Ureter (tissue), 1 donor: Measurements from ENCODE around the gene GRP. TPM values are rescaled to one million over a fixed set of nuclear protein-coding genes. Genes with fewer than 3 reads are reported as not detected.

Source experiments
- DNase-seq: peaks from one replicate; pipeline ENCODE4 v3.0.0-alpha.2; 2020; ENCODE audit warnings: low spot score
- total RNA-seq: library from RNA; stranded (reverse); gene quantifications from one replicate; pipeline ENCODE4 v1.2.4, GENCODE V29; 2023
- donor health status: DM: yes; HTN: yes; CAD: no.

The GRP gene
- total RNA-seq, 1 donor from 2014 or later: not detected

DNA sequence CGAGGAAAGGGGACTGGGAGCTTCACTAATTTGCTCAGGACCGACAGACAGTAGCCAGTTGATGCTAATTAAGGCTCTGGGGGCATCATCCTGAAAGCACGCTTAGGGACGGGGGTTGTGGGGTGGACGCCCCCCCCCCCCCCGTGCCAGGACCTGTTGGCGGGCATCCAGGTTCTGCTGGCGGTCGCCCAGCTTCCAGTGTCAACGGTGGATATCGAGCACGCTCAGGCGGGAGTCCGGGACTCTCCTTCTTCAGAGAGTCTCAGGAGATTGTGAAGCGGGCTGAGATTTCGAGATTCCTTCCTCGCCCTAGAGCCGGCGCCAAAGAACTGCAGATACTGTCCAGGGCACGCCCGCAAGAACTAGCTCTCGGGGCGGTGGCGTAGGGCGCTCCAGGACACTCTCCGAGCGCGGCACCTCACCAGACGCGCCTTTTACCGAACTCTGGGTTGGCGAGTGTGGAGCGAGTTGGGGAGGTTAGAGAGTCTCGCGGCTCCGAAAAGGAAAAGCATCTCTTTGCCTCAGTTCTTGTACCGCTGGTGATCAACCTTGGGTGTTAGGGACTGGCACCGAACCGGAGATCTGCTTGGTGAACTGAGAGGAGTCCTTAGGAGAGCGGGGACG is 47.7 kb downstream of the GRP start:
- no peak for DNase-seq

DNA sequence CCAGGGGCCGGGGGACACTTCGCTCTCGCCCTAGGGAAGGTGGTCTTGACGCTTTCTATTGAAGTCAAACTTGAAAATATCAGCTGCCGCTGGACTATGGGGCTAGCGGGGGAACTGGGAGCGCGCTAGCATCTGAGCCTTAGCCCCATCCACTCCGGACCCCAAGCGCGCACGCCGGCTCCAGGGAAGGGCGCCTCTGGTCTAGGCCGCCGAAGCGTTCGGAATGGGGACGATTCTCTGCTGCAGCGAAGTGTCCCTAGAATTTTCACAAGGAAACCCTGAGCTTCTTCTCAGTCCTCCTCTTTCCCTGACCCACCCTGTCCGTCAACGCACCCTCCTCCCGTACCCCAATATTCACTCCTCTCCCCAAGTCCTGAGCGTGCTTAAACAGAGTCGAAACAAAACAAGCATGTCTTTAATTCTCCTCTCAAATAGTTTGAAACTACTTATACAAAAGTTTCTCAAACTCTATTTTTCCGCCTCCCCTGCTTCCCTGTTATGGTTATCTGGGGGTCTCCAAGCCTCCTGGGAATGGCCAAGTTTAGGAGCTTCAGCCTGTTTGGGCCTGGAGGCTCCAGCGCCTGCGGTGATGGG is 48.3 kb downstream of the GRP start:
- DNase-seq: no peak

DNA sequence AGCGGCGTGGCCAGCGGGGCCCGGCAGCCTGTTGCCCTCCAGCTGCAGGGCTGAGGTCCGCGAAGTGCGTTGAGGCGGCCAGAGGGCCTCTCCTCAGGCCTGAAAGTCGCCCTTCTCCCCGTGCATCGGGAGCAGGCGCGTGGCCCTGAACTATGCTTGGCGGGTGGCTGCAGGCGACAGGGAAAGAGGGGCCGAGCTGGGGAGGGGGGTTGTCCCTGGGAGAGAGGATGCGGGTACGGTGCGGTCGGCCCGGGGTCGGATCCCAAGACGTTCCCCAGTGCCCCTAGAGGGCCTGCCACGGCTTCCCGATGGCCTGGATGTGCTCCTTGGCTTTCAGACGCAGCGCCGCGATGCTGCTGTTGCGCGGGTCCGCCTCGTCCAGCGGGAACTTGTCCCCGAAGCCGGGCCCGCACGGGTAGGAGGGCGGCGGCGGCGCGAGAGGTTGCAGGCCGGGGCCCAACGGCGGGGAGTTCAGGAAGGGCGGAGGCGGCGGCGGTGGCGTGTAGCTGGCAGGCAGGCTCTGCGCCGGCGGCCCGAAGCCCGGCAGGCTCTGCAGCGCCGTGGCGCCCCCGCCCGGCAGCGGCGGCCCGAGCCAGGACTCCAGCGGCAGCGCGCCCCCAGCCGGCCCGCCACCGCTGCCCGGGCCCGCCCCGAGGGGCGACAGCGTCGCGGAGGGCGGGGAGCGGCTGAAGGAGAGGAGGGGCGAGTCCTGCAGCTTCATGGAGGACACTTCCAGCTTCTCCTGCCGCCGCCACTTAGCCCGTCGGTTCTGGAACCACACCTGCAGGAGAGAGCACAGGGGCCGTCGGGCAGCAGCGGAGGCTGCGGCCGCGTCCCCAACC is 49.0 kb downstream of the GRP start:
- no peak for DNase-seq

DNA sequence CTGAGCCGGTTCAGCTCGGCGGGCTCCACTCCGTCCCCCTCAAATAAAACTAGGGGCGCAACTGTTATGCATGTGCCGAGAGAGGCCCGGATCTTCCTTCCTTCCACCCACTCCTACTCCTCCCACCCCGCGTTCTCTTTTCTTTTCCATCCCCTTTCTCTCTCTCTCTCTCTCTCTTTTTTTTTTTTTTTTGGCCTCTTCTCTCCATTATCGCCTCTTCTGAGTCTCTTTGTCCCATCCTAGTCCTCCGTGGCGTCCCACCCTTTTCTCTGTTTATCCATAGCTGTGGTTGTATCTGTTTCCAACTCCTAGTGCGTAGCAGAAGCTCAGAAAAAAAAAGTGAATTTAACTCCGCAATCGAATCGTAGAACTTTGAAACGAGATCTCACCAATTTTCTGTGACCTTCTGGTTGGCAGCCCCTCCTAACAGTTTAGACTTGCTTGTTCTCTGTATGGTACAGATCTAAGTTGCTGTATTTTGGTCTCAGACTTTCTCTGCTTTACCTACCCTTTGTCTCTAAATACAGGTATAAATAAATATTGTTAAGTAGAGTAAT is 49.7 kb downstream of the GRP start:
- no peak for DNase-seq

DNA sequence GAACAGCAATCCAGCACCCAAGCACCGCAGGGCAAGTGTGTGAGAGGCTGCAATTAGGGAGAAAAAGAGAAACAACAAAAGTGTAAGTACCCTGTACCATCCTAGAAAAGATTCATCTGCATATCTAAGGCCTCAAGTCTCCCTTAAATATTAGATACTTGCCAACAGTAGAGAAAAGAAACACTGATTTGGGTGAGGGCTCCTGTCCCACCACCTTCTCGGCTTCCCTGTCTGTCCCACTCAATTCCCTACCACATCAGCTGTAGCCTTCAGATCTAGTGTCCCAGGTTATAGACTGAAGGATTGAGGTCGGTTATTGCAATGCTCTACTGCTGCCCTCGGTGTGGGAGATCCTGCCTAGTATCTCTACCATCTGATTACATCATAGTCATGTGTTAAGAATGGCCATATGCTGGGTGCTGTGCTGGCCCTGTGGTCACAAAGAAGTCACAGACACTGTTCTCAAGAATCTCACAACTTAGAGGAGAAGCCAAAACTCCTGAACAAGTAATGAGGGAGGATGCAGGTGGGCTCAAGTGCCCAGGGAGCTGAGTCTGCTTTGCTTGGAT is 50.8 kb downstream of the GRP start:
- no peak for DNase-seq

DNA sequence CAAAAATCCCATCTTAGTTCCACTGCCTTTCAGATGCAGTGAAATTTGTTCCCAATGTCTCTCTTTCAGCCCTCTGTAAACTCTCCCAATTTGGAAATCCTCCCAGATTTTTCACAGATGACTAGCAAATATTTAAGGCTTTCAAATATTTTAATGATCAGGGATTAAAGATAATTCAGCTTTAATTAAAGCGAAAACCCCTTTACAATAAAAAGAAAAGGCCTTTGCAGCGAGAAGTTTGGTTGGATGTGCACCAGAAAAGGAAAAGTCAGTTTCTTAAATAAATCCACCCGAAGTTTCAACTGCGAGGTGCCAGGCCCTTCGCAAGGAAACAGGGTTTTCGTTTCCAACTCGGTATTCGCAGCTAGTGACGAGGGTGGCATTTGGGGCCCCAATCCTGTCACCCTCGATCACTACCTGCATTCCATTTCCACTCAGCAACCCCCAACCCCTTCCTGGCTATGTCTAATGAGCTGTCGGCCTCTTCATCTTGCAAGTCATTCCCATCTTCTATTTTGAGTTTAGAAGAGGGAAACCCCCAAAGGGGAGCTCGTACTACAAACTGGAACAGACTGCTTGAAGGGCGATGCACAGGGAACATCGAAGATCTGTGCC is 51.8 kb downstream of the GRP start:
- no peak for DNase-seq

DNA sequence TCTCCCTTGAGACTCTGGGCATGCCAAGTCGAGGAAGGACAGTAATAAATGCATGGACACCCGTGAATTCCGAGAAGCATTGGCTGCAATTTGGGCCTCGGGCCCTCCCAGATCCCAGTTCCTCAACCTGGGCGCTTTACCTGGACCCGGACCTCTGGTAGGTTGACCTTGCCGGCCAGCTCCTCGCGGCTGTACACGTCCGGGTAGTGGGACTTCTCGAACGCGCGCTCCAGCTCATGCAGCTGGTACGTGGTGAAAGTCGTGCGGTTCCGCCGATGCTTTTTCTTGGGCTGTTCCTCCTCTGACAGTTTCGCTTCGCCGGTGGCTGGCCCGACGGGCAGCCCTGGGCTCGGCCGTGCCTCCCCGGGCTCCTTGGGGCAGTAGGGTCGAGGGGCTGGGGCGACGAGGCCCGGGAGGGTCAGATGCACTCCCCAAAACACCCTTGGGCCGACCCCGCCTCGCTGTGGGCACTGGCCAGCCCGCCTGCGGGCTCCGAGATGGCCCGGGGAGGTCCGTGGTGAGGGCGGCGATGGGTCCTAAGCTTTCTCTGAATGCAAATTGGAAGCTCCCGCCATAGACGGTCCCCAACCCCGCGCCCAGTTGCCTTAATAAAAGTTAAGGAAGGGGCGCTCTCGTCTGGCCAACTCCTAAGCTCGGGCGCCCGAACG is 52.4 kb downstream of the GRP start:
- no peak for DNase-seq

DNA sequence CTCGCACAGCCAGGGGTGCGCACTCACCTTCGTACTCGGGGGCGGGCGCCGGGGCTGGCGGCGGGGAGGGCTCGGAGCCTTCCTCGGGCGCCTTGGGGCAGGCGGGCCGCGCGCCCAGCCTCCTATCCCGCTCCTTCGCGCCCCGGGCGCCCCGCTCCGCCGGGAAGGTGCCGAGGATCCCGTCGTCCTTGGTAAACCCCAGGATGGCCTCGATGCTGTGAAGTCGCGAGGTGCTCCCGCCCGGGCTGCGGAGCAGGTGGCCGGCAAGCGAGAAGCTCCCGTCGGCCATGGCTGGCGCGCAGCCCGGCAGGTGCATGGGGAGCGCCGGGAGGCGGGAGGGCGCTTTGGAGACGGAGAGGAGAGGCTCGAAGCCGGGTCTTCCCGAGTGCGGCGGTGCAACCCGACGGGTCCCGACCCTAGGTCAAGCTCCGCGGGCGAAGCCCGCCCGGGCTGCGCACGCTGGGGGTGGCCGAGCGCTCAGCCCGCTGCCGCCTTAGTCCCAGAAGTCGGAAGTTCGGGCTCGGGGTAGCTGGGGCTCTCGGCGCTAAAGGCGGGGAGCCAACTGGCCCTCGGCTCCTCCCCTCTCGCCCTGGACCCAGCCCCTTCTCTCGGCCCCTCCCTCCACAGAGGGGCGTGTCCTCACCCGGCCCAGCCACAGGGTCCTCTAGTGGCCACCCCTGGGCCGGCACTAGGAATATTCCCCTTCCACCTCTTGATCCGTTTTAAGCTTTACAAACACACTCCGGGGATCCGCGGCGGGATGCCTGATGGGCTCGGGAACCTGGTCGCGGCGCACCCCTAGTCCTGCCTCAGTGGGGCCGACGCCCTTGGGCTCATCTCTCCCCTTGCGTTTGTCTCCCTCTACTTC is 53.2 kb downstream of the GRP start, which contains the start of gene RAX:
TSS of gene RAX (minus strand) at position 564 of the 868 bp plus-strand sequence. CDS start at position 316, 248 bp downstream.
- DNase-seq: no peak

DNA sequence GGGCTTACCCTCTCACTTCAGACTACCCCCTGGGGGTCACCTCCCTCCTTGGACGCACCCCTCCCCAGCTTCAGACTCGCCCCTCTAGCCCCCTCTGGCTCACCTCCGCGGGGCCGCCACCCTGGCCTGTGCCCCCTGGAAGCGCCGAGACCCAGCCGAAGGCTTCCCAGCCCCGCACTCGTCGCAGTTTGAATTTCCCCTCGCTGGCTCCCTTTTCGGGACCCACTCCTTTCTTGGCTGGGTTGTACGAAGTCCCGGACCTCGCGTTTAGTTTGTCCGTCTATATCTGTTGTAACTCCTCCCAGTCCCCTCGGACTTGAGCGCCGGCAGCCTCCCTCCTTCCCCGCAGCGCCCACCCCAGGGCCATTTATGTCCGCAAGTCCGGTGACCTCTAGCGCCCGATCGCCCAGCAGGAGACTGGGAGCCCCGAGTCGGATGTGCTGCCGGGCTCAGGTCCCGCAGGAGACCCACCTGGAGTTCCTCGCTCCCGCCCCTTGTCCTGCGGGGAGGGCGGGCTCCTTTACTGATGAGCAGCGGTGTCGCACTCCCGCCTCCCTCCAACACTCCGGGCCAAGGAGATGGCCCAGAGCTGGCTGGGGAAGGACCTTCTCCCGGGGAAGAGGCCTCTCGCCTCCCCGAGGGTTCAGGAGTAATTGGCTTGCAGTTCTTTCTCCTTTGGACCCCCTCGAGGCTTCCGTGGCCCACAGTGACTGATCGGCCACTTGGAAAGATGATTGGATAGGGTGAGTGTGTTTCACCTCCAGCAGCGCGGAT is 54.0 kb downstream of the GRP start:
- no peak for DNase-seq

DNA sequence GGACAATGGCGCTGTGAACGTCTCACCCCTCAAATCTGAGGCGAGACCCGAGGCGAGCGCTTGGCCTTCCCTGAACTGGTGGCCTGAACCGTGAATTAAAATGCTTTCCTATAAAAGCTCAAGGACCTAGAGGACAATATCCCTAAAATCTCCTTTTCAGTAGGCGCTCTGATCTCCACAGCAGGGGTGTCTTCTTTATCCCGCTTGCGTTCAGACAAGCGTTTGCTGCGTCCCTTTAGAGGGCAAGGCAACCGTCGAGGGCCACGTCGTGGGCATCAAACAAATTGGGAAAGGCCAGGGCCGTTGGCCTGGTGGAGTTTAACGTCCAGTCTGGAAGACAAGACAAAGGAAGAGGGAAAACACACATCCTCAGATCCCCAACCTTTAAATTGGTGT is 54.6 kb downstream of the GRP start:
- no peak for DNase-seq

DNA sequence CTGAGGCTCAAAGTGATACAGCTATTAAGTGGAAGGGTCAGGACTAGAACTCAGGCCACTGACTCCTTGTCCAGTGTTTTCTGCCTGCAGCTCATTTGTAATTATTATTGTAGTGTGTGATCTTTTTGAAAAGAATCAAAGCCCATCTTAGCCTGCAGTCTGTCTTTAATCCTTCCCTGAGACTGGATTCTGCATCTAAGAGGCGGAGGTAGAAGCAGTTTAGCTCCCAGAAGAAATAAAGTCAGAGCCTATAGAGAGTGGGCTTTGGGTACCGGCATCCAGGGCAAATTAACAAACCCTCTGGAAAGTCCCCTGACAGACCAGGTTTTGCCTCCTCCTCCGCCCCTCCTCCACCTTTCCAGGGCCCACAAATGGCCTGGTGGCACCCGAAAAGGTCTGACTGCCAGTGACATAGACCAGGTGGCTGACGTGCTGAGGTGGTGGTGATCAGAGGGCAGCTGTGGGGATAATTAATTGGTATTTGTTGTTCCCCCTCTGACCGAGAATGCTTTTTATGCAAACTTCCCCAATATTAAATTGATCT is 55.5 kb downstream of the GRP start:
- no peak for DNase-seq

DNA sequence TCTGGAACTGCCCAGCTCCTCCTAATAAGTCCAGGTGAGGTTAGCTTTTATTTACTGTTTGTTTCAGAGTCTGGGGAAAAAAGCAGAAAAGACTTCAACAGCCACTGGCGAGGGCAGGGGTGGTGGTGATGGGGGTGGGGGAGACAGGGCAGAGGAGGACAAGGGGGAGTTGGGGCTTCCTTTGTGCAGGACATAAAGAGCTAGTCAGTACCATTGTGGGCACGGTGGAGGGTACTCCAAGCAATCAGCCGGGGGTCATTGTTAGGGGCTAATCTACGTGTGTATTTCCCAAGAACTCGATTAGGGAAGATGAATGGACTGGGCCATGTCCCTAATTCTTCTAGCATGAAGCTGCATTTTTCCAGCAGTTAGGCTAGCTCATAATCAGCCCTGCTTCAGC is 56.1 kb downstream of the GRP start:
- DNase-seq: no peak

DNA sequence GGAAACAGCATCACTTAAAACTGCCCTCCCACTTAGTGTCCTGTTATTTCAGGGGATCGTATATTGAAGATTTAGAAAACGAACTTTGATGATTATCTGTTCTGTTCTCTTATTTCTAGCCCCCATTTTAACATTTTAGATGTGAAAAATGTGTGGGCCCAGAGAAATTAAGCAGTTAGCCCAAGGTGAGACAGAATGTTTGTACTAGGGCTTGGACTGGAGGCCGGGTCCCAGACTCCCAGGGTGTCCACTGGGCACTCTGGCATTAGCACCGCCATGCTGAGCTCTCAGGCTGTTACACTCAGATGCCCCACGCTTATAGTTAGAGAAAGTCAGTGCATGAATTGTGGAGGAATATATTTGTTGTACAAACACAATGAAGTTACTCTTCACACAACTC is 58.8 kb downstream of the GRP start:
- DNase-seq: no peak

DNA sequence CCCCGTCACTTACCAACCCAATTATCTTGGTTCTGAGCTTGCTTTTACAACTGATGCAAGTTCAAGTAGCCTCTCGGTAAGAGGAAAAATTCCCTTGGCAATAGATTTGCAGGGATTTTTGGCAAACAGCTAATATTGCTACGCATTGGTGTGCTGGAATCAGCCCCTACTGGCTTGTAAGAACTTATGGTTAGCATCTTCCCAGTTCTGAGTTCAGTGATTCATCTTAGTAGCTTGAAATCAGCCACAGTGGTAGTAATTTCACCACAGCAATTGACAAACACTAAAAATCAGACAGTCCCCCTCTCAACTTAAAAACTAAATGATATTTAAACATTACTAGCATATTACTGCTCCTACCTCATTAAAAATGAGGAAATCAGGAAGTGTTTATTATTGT is 59.2 kb downstream of the GRP start:
- no peak for DNase-seq

DNA sequence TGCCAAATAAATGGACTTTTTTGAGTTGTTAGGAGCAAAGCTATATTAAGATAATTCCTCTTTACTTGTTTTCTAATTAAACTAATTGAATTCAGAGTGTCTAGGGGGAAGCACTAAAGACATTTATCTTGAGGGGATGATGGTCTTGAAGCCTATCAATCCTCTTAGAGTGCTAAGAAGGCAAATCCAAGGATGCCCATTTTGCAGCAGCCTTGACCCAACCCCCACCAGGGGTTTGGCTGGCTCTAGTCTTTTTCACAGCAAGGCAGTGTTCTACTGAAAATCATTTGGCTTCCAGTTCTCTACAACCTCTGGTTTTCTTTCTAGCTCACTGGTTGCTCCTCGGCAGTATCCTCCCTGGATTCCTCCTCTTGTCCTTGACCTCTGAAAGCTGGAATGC is 59.8 kb downstream of the GRP start:
- DNase-seq: no peak
